EH (cell line): Measurements from ENCODE around the gene RCAN3.

Source experiments
- DNase-seq: peaks from one replicate; pipeline ENCODE4 v3.0.0-alpha.2; 2015; ENCODE audit warnings: low read depth

Gene RCAN3

GRCh38 chr1:24551290-24551959 lies 48.8 kb downstream of the RCAN3 start:
- no peak for DNase-seq

GRCh38 chr1:24551960-24552571 lies 49.4 kb downstream of the RCAN3 start:
- DNase-seq, result peak; percentile 23

- no peak for DNase-seq
These were observed 51.3 kb downstream of the RCAN3 start for GRCh38 chr1:24553931-24554330.

- no peak for DNase-seq
These were observed 52.1 kb downstream of the RCAN3 start for GRCh38 chr1:24554714-24555113.

GRCh38 chr1:24555591-24556413 lies 53.2 kb downstream of the RCAN3 start, which contains the start of gene NCMAP:
TSS of gene NCMAP (plus strand) at chr1:24556087. CDS start at chr1:24595431, 39,344 bp downstream.
- no peak for DNase-seq

GRCh38 chr1:24556414-24556795 lies 53.8 kb downstream of the RCAN3 start:
- DNase-seq, result no peak

GRCh38 chr1:24557220-24557619 lies 54.6 kb downstream of the RCAN3 start:
- no peak for DNase-seq

- no peak for DNase-seq
These were observed 55.1 kb downstream of the RCAN3 start for GRCh38 chr1:24557711-24558131.

GRCh38 chr1:24558455-24558854 lies 55.8 kb downstream of the RCAN3 start:
- DNase-seq, result no peak

GRCh38 chr1:24558902-24559791 lies 56.5 kb downstream of the RCAN3 start:
- DNase-seq, result peak; percentile 88

- no peak for DNase-seq
These were observed 57.7 kb downstream of the RCAN3 start for GRCh38 chr1:24560361-24560760.

- DNase-seq, result no peak
These were observed 60.0 kb downstream of the RCAN3 start for GRCh38 chr1:24562625-24563024.

GRCh38 chr1:24564695-24565094 lies 62.1 kb downstream of the RCAN3 start:
- DNase-seq, result no peak

- DNase-seq, result peak; percentile 53
These were observed 63.7 kb downstream of the RCAN3 start for GRCh38 chr1:24566236-24566867.

GRCh38 chr1:24567792-24568388 lies 65.3 kb downstream of the RCAN3 start:
- DNase-seq, result peak; percentile 40

- no peak for DNase-seq
These were observed 65.8 kb downstream of the RCAN3 start for GRCh38 chr1:24568475-24568874.

- no peak for DNase-seq
These were observed 67.9 kb downstream of the RCAN3 start for GRCh38 chr1:24570265-24571125.

GRCh38 chr1:24572301-24572700 lies 69.7 kb downstream of the RCAN3 start:
- DNase-seq, result no peak

- no peak for DNase-seq
These were observed 73.4 kb downstream of the RCAN3 start for GRCh38 chr1:24575905-24576587.
